Measurements from ENCODE around the gene HYAL3.
"Not testable (repeated sequence)": the region's sequence is repeated elsewhere in the genome, so short reads cannot be mapped to it uniquely, and the experiment has no call there.

Gene HYAL3

GRCh38 chr3:50312041-50312440 is 12.8 kb upstream of the HYAL3 start:
- not testable (repeated sequence) for DNase-seq

DNA sequence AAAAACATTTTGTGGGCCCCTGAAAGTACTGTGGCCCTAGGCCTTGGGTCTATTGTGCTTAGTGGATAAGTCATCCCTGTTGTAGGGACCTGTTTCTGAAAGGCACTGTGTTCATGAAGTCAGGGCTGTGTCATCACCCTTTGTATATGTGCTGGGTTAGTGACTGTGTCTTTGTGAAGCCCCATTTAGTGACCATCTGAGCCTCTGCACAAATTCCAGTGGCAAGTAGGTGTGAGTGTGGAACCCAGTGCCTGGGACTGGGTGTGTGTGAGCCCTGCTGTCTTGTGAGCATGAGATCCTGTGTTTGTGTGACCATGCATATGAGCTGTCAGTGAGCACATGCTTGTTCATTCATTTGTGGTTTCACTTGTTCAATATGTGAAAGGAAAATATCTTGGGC is 5.4 kb upstream of the HYAL3 start:
- DNase-seq: no peak

DNA sequence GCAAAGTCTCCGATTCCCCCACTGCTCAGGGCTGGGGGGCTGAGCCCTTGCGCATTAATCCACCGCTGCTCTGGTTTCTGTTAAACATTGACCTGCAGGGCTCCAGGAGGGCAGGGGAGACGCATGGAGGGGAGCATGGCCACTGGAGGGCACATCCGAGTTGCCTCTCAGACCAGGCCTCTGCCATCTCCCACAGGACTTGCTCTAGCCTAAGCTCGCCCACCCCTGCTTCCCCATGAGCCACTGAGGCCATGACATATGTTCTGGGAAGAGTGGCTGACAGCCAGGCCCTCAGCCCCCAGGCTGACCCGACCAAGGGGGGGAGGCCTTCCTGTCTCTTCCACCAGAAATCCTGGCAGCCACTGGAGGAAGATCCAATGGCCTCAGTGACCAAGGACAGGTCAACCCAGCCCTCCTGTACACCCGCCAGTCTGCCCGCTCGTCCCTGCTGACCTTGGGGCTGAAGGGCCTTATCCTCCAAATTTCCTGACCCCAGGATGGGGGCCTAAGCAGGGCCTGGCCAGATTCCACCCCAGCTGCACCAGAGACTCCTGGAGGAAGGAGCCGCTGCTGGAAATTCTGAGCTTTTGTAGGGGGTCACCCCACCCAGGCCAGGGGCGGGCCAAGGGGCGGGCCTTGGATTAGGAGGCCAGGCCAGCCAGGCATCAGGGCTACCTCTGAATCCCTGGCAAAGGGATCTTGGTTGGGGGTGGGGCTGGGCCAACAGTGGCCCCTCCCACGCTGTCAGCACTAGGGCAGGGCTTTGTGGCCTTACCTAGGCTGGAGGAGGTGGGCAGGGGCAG is 4.0 kb upstream of the HYAL3 start, which contains the start of gene HYAL1:
TSS of gene HYAL1 (minus strand) at position 562 of the 803 bp plus-strand sequence. CDS start 618 bp downstream, outside the sequence.
- no peak for DNase-seq

- no peak for DNase-seq
These were observed 3.1 kb upstream of the HYAL3 start for GRCh38 chr3:50302095-50303012.

DNA sequence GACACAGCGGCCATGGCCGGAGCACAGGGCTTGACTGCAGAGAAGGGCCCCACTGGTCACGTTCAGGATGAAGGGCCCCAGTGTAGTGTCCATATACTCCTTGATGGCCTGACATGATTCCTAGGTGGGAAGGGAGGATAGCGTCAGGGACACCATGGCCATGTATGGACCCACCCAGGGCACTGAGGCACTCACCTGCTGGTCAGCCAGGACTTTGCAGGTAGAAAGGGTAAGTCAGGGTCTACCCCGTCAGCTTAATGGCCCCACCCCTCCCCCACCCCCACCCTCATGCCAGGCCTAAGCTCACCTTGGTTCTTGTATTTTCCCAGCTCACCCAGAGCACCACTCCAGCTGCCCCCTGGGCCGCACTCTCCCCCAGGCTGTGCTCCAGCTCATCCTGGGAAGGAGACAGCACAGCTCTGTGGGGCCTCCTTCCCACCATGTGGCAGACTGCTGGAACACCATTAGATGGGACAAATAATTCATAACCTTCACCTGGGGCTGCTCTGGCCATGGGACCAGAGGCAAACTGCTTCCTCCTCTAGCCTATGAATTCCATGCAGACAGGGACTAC is 1.6 kb upstream of the HYAL3 start:
- no peak for DNase-seq

DNA sequence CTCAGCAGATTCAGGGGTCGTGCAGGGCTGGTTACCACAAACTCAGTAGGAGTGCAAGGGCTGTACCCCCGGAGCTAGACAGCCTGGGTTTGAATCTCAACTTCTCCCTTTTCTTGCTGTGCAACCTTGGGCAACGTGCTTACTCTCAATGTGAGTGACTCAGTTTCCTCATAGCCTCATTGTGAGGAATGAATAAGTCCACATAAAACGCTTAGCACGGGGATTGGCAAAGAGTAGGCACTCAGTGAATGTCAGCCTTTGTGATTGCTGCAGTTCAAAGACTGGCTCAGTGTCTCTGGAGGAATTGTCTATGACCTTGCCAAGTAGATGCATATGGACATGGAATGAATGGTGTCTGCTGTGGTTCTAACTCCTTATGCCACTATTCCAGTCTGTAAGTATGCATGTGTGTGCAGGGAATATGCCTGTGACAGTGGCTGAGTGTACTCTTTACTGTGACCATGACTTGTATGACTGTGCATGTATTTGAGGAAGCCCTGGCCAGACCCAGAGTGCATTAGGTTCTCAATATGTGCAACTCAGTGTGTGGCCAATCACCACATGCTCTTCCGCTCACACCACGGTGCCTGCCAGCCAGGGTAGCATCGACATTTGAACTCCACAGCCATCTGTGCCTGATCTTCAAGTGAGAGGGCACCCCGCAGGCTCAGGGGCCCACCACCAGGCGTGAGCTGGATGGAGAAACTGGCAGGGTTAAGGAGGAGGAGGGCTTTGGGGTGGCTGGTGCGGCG is 900 bp upstream of the HYAL3 start:
- no peak for DNase-seq

GRCh38 chr3:50299638-50299928 is 378 bp upstream of the HYAL3 start:
- no peak for DNase-seq

- DNase-seq: no peak
These were observed 1.1 kb downstream of the HYAL3 start for GRCh38 chr3:50297896-50298725.

- no peak for DNase-seq
These were observed 1.8 kb downstream of the HYAL3 start for GRCh38 chr3:50297384-50297775.

DNA sequence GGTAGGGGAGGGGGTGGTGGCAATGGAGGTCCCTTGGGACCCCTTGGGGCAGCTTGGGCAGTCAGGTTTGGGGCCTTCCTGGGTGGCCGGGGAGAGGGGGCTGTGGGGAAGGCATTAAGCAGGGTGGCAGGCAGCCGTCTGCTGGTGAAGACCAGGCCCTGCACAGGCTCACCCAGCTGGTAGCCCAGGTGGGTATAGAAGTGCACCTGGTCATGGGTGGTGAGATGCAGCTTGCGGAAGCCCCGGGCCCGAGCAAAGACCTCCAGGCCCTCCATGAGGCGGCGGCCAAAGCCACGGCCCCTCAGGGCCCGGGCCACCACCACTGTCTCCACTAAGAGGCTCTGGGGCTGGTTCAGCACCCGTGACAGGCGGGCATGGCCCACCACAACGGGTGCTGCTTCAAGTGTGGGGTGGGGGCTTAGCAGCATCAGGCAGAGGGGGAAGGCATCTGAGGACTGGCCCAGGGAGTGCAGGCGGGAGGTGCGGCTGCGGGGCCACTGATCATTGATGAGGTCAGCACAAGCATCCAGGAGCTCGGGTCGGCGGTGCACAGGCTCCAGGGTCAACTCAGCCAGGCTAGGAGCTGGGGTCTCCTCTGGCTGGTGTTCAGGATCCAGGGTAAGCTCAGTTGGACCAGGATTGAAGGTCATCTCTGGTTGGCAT is 2.4 kb downstream of the HYAL3 start:
- no peak for DNase-seq

DNA sequence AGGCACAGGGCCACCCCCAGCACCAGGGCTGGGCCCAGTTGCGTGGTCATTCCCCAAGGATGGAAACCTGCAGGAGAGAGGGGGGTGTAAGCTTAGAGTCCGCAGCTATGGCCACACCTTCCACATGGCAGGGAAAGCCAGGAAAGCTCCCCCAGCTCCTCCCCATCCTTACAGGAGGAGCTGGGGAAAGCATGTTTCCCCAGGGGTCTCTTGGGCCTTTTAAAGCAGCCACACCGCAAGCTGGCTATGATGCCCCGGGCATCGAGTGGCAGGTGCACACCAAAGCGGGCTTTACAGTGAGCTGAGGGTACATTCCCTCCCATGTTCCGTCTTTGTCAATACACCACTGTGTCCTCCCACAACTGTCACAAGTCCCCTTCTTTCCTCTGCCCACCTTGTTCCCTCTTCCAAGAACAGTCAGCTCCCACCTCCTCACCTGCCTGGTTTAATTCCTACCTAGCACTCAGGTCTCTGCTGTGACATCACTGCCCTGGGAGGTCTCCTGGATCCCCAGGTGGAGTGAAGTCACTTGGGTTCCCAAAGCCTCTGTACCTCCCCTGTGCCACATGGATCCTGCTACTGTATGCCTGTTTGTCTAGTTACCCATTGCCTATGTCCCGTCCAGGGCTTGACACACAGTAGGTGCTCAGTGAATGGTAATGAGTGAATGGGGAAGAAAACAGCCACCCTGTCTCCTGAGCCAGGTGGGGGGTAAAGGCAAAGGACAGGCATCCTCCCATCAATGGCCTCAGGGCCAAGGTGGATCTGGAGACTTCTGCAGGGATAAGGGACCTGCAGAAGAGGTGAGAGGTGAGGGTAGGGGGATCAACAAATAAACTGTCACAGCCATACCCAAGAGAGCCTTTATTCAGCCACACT is 3.4 kb downstream of the HYAL3 start:
- DNase-seq: no peak

DNA sequence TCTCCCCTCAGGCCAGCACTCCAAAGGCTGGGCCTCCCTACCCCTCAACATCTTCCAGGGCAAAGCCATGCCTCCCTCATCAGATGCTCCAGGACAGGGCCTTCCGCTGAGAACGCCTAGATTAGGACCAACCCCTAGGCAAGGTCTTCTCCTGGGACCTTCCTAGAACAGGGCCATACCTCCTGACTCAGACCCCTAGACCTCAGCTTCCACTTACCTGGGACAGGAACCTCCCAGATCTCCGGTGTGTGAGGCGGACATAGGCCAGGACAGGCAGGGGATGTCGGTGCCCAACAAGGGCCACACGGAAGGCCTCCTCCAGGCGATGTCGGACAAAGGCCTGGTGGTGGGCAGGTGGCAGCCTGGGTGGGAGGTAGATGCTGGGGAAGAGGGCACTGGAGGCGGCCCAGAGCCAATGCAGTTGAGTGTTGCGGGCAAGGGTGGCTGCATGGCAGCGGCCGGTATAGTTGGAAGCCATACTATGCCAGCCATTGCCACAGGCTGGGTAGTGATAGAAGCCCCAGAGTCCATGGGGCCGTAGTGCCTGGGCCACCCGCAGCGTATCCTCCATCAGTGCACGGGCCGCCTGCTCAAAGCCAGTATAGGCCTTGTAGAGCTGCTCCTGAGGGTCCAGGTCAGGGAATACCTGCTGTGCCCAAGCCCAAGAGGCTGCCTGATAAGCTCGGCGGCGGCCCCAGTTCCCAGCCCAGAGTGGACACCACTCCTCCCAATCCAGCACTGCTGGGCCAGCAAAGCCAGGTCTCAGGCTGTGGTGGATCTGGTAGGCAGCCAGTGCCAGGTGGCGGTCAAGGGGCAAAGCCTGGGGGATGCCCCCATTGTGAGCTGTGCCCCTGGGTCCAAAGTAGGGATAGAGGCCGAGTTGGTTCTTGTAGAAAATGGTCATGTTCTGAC is 4.5 kb downstream of the HYAL3 start:
- no peak for DNase-seq

DNA sequence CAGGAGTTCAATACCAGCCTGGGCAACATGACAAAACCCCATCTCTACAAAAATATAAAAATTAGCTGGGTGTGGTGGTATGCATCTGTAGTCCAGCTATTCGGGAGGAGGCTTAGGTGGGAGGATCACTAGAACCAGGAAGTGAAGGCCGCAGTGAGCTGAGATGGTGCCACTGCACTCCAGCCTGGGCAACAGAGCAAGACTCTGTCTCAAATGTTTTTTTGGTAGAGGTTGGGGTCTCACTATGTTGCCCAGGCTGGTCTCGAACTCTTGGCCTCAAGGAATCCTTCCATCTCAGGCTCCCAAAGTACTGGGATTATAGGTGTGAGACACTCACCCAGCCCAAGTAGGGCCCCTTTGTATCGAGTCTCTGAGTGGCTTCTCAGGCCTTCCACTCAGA is 5.1 kb downstream of the HYAL3 start:
- DNase-seq: no peak

GRCh38 chr3:50293079-50293801 is 6.0 kb downstream of the HYAL3 start:
- no peak for DNase-seq

GRCh38 chr3:50292159-50293078 is 6.8 kb downstream of the HYAL3 start, which contains the start of gene IFRD2:
IFRD2 (minus strand) TSS chr3:50292429; CDS start chr3:50292274, 155 bp downstream.
- DNase-seq: peak; percentile 61

DNA sequence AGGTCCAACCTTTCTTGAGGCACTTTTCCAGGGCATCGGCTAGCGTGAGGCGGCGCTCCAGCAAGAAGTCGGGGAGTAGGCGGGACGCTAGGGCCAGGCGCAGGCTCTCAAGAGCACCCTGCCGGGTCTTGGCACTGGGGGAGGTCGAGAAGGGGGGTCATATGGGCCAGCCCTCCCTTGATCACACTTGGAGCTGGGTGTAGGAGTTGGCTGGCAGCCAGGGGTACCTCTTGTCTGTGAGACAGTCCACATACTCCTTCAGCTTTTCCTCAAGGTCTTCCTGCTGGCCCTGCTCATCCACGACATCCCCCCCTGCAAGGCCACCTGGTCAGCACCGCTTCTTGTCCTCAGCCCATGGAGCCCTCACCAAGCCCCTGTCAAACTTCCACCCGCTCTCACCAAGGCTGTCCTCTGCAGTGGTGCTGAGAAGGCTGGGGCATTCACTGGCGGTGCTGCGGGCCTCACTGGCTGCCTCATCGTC is 9.0 kb downstream of the HYAL3 start:
- DNase-seq: no peak

GRCh38 chr3:50289130-50289529 is 10.1 kb downstream of the HYAL3 start:
- no peak for DNase-seq
